GM23338 (cell line): ENCODE results near the gene PPP2R5B. TPM values are rescaled to one million over a fixed set of nuclear protein-coding genes. Genes with fewer than 3 reads are reported as not detected.

ENCODE experiments used
- ATAC-seq: fragments of 200-7000 bp; cut with Tn5 transposase; 3 replicates; pipeline ENCODE4 v1.9.1; 2020
- DNase-seq: peaks from one replicate; pipeline ENCODE4 v3.0.0-alpha.2; 2015; ENCODE audit warnings: low spot score
- H2AFZ ChIP-seq: fragments of 200-600 bp; sonication (generic); 2 replicates; pipeline ENCODE4 v1.8.0; 2016; ENCODE audit warnings: antibody characterized with exemption, mild to moderate bottlenecking, moderate library complexity
- H3F3A ChIP-seq: fragments of 200-600 bp; sonication (generic); replicated peaks from 2 replicates; pipeline ENCODE4 v1.8.0; 2017; ENCODE audit warnings: antibody characterized with exemption, mixed run types, low read depth
- H3K27ac ChIP-seq: fragments of 200-600 bp; sonication (generic); 2 replicates; pipeline ENCODE4 v1.6.1; 2016; ENCODE audit warnings: low read depth
- H3K27me3 ChIP-seq: fragments of 200-600 bp; sonication (generic); 2 replicates; pipeline ENCODE4 v1.8.0; 2016; ENCODE audit warnings: mild to moderate bottlenecking, mixed run types, moderate library complexity; ENCODE audit not compliant: insufficient read depth
- H3K36me3 ChIP-seq: fragments of 200-600 bp; sonication (generic); 2 replicates; pipeline ENCODE4 v1.8.0; 2016; ENCODE audit warnings: mild to moderate bottlenecking; ENCODE audit not compliant: insufficient read depth
- H3K4me1 ChIP-seq: fragments of 200-600 bp; sonication (generic); 2 replicates; pipeline ENCODE4 v1.8.0; 2016; ENCODE audit warnings: mild to moderate bottlenecking, moderate library complexity; ENCODE audit not compliant: insufficient read depth
- H3K4me2 ChIP-seq: fragments of 200-600 bp; sonication (generic); 2 replicates; pipeline ENCODE4 v1.7.1; 2017; ENCODE audit warnings: mixed run types
- H3K4me3 ChIP-seq: fragments of 200-600 bp; sonication (generic); 2 replicates; pipeline ENCODE4 v1.6.1; 2016; ENCODE audit warnings: mixed run types
- H3K79me2 ChIP-seq: fragments of 200-600 bp; sonication (generic); replicated peaks from 2 replicates; pipeline ENCODE4 v1.8.0; 2017; ENCODE audit warnings: mild to moderate bottlenecking; ENCODE audit not compliant: insufficient read depth
- H3K9me2 ChIP-seq: fragments of 200-600 bp; sonication (generic); 2 replicates; pipeline ENCODE4 v1.8.0; 2017; ENCODE audit not compliant: insufficient read depth
- H4K20me1 ChIP-seq: fragments of 200-600 bp; sonication (generic); replicated peaks from 2 replicates; pipeline ENCODE4 v1.8.0; 2017; ENCODE audit warnings: mild to moderate bottlenecking; ENCODE audit not compliant: insufficient read depth
- H3K27ac Mint-ChIP-seq: 2 replicates; pipeline ENCODE4 v1.8.0; 2020; ENCODE audit warnings: inconsistent platforms, mild to moderate bottlenecking, moderate library complexity, mixed read lengths
- H3K27me3 Mint-ChIP-seq: 3 replicates; pipeline ENCODE4 v1.8.0; 2022; ENCODE audit warnings: low read depth, mild to moderate bottlenecking, moderate library complexity, mixed read lengths, inconsistent platforms; ENCODE audit not compliant: insufficient read depth, poor library complexity
- H3K36me3 Mint-ChIP-seq: 3 replicates; pipeline ENCODE4 v1.8.0; 2021; ENCODE audit warnings: low read depth, mild to moderate bottlenecking, inconsistent platforms, moderate library complexity, mixed read lengths
- H3K4me1 Mint-ChIP-seq: 3 replicates; pipeline ENCODE4 v1.8.0; 2020; ENCODE audit warnings: mild to moderate bottlenecking, inconsistent platforms, mixed read lengths
- H3K4me3 Mint-ChIP-seq: 3 replicates; pipeline ENCODE4 v1.8.0; 2021; ENCODE audit warnings: moderate library complexity, mild to moderate bottlenecking, inconsistent platforms, mixed read lengths
- H3K9me3 Mint-ChIP-seq: 3 replicates; pipeline ENCODE4 v1.8.0; 2020; ENCODE audit warnings: moderate library complexity, mild to moderate bottlenecking, inconsistent platforms, mixed read lengths
- EZH2 ChIP-seq: fragments of 200-600 bp; sonication (generic); IDR thresholded peaks from one replicate; pipeline ENCODE4 v1.8.0; 2017; ENCODE audit warnings: antibody characterized with exemption, mild to moderate bottlenecking, low read depth; ENCODE audit not compliant: unreplicated experiment
- POLR2AphosphoS5 ChIP-seq: IDR thresholded peaks from 2 replicates; pipeline ENCODE4 v1.6.1; 2016; ENCODE audit warnings: antibody characterized with exemption, low read depth
- ZNF114 ChIP-seq: fragments of 250-450 bp; sonication (Bioruptor Pico); IDR thresholded peaks from 2 replicates; pipeline ENCODE4 v1.5.0; 2020; ENCODE audit warnings: mild to moderate bottlenecking, moderate library complexity
- ZNF331 ChIP-seq: fragments of 250-450 bp; sonication (Bioruptor Pico); IDR thresholded peaks from 2 replicates; pipeline ENCODE4 v1.5.0; 2020; ENCODE audit warnings: low read depth, mild to moderate bottlenecking, moderate library complexity
- polyA plus RNA-seq: library from polyadenylated mRNA; unstranded; fragments of >200 nt; fragmentation: Nextera tagmentation; extraction: Ambion mirVana; gene quantifications from 2 replicates; pipeline ENCODE4 v1.2.1, GENCODE V29; 2016
- total RNA-seq: library from RNA; depleted of rRNA; stranded (reverse); fragments of >200 nt; shearing (Covaris generic); gene quantifications from 2 replicates; pipeline ENCODE4 v1.2.3, GENCODE V29; 2014
- TF ChIP-seq, protein P1 (sequence below), 2 experiments: fragments of 200-600 bp in 1 of 2; sonication (generic) in 1 of 2; conservative IDR thresholded peaks; 2 replicates each; pipeline versions ENCODE4 v1.5.1 to v1.6.1; 2016 to 2017; ENCODE audit warnings: antibody characterized with exemption in 2 of 2, low read depth in 2 of 2, mild to moderate bottlenecking in 2 of 2, moderate library complexity in 1 of 2
- TF ChIP-seq, protein P2 (sequence below): fragments of 250-450 bp; sonication (Bioruptor Pico); IDR thresholded peaks from 2 replicates; pipeline ENCODE4 v1.5.0; 2020; ENCODE audit warnings: mild to moderate bottlenecking, moderate library complexity
- TF ChIP-seq, protein P3 (sequence below): IDR thresholded peaks from 2 replicates; pipeline ENCODE4 v1.6.1; 2016; ENCODE audit warnings: antibody characterized with exemption

PPP2R5B gene
- total and polyA plus RNA-seq, 2 experiments from 2014 or later, result 2.8 to 5.8 TPM

DNA sequence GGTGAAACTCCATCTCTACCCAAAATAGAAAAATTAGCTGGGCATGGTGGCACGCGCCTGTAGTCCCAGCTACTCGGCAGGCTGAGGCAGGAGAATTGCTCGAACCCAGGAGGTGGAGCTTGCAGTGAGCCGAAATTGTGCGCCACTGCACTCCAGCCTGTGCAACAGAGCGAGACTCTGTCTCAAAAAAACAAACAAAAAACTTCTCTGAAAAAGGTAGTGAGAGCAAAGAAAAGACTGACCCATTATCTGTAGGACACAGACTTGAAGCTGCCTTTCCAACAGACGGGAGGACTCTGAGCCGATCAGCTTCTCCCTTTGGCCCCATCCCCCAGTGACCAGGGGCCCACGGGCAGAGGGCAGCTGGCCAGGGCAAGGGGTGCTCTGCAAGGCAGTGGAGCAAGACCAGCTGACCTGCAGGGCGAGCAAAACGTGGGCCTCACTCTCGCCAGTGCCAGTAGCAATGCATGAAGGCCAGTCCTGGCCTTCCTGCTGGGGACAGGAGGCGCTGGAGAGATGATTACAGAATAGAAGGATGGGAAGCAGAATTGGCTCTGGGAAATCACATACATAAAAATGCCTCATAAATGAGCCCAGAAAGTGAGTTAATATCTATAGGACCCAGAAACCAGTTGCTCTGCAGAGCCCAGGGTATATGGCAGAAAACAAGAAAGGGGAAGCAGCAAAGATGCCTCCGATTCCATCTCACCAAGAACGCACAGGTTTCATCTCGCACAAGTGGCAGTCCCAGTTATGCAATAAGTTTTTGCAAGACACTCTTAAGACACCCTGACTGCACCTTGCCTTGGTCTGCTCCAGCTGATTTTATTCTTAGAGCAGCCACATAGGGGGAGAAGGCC is 48.9 kb upstream of the PPP2R5B start:
- Mint-ChIP-seq H3K9me3 (no peaks in the 10 kb centered on the region), H3K4me1 (peaks cover 29% of the 10 kb centered on the region), H3K36me3 (peaks cover 6% of the 10 kb centered on the region; the same call in 2 of the 3 replicates), H3K27ac (no peak overlapping the region), H3K27me3 (peaks cover 10% of the 10 kb centered on the region), H3K4me3 (no peak overlapping the region)
- H4K20me1 ChIP-seq, result no peaks in the 10 kb centered on the region; the same call in 1 of the 2 replicates
- H3K27ac ChIP-seq, result no peak overlapping the region
- H2AFZ ChIP-seq, result no peak overlapping the region
- H3K4me3 ChIP-seq, result no peak overlapping the region
- no peak for DNase-seq
- H3K9me2 ChIP-seq, result no peaks in the 10 kb centered on the region
- no peaks in the 10 kb centered on the region for H3K36me3 ChIP-seq
- no peak for ATAC-seq
- H3K79me2 ChIP-seq, result peaks cover 21% of the 10 kb centered on the region
- peaks cover 5% of the 10 kb centered on the region; the same call in 1 of the 2 replicates for H3K27me3 ChIP-seq
- peaks cover 15% of the 10 kb centered on the region; the same call in 1 of the 2 replicates for H3K4me1 ChIP-seq
- TF ChIP-seq, protein P1, sequence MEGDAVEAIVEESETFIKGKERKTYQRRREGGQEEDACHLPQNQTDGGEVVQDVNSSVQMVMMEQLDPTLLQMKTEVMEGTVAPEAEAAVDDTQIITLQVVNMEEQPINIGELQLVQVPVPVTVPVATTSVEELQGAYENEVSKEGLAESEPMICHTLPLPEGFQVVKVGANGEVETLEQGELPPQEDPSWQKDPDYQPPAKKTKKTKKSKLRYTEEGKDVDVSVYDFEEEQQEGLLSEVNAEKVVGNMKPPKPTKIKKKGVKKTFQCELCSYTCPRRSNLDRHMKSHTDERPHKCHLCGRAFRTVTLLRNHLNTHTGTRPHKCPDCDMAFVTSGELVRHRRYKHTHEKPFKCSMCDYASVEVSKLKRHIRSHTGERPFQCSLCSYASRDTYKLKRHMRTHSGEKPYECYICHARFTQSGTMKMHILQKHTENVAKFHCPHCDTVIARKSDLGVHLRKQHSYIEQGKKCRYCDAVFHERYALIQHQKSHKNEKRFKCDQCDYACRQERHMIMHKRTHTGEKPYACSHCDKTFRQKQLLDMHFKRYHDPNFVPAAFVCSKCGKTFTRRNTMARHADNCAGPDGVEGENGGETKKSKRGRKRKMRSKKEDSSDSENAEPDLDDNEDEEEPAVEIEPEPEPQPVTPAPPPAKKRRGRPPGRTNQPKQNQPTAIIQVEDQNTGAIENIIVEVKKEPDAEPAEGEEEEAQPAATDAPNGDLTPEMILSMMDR (conservative IDR thresholded peaks at IDR 0.05; ENCODE audit: low read depth in 2 of 2), result peak in 1 of 2 experiments; percentile 13; a peak in 1 of 4 replicates
- no peak for TF ChIP-seq ZNF114 (CRISPR knock-in tag)
- H3F3A ChIP-seq, result 0 out of 2 replicates have a peak, but pooled peaks cover 3% of the 10 kb centered on the region
- H3K4me2 ChIP-seq, result no peak overlapping the region

DNA sequence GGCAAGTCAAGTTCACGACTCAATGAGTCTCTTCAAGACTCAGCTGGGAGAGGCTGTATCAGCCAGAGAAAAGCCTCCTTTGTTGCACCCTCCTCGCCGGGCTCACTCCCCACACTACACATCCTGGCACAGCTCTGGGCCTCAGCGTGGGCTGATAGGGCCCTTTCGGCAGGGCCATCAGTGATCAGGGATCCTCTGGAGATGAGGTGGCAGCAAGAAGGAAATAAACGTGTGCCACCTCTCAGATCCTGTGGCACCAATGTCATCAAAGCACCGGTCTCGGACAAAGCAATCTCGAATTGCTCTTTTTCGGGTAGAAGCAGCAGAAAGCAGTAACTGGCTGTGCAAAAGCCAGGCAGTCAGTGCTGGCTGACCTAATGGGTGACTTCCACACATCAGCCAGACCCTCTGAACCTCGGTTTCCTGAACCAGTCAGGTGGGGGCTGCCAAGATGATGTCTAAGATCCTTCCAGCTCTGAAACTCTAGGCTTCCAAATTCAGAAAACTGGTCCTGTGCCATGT is 48.2 kb upstream of the PPP2R5B start:
- no peak overlapping the region for H3K27ac ChIP-seq
- Mint-ChIP-seq H3K4me1 (peaks cover 29% of the 10 kb centered on the region), H3K4me3 (peak overlapping the region; percentile 76; the same call in 1 of the 3 replicates), H3K36me3 (peaks cover 6% of the 10 kb centered on the region; the same call in 2 of the 3 replicates), H3K27ac (no peak overlapping the region), H3K27me3 (peaks cover 10% of the 10 kb centered on the region), H3K9me3 (no peaks in the 10 kb centered on the region)
- H3K9me2 ChIP-seq, result no peaks in the 10 kb centered on the region
- no peak overlapping the region for H2AFZ ChIP-seq
- H3K4me1 ChIP-seq, result peaks cover 15% of the 10 kb centered on the region; the same call in 1 of the 2 replicates
- H3K4me2 ChIP-seq, result 0 out of 2 replicates have a peak overlapping the region, but pooled peaks have one; percentile 93
- no peak for ATAC-seq
- no peaks in the 10 kb centered on the region for H3K36me3 ChIP-seq
- no peaks in the 10 kb centered on the region; the same call in 1 of the 2 replicates for H4K20me1 ChIP-seq
- peaks cover 21% of the 10 kb centered on the region for H3K79me2 ChIP-seq
- H3K27me3 ChIP-seq, result peaks cover 5% of the 10 kb centered on the region; the same call in 1 of the 2 replicates
- H3F3A ChIP-seq, result 0 out of 2 replicates have a peak, but pooled peaks cover 3% of the 10 kb centered on the region
- H3K4me3 ChIP-seq, result no peak overlapping the region; the same call in 1 of the 2 replicates
- no peak for DNase-seq
- TF ChIP-seq, protein P2, sequence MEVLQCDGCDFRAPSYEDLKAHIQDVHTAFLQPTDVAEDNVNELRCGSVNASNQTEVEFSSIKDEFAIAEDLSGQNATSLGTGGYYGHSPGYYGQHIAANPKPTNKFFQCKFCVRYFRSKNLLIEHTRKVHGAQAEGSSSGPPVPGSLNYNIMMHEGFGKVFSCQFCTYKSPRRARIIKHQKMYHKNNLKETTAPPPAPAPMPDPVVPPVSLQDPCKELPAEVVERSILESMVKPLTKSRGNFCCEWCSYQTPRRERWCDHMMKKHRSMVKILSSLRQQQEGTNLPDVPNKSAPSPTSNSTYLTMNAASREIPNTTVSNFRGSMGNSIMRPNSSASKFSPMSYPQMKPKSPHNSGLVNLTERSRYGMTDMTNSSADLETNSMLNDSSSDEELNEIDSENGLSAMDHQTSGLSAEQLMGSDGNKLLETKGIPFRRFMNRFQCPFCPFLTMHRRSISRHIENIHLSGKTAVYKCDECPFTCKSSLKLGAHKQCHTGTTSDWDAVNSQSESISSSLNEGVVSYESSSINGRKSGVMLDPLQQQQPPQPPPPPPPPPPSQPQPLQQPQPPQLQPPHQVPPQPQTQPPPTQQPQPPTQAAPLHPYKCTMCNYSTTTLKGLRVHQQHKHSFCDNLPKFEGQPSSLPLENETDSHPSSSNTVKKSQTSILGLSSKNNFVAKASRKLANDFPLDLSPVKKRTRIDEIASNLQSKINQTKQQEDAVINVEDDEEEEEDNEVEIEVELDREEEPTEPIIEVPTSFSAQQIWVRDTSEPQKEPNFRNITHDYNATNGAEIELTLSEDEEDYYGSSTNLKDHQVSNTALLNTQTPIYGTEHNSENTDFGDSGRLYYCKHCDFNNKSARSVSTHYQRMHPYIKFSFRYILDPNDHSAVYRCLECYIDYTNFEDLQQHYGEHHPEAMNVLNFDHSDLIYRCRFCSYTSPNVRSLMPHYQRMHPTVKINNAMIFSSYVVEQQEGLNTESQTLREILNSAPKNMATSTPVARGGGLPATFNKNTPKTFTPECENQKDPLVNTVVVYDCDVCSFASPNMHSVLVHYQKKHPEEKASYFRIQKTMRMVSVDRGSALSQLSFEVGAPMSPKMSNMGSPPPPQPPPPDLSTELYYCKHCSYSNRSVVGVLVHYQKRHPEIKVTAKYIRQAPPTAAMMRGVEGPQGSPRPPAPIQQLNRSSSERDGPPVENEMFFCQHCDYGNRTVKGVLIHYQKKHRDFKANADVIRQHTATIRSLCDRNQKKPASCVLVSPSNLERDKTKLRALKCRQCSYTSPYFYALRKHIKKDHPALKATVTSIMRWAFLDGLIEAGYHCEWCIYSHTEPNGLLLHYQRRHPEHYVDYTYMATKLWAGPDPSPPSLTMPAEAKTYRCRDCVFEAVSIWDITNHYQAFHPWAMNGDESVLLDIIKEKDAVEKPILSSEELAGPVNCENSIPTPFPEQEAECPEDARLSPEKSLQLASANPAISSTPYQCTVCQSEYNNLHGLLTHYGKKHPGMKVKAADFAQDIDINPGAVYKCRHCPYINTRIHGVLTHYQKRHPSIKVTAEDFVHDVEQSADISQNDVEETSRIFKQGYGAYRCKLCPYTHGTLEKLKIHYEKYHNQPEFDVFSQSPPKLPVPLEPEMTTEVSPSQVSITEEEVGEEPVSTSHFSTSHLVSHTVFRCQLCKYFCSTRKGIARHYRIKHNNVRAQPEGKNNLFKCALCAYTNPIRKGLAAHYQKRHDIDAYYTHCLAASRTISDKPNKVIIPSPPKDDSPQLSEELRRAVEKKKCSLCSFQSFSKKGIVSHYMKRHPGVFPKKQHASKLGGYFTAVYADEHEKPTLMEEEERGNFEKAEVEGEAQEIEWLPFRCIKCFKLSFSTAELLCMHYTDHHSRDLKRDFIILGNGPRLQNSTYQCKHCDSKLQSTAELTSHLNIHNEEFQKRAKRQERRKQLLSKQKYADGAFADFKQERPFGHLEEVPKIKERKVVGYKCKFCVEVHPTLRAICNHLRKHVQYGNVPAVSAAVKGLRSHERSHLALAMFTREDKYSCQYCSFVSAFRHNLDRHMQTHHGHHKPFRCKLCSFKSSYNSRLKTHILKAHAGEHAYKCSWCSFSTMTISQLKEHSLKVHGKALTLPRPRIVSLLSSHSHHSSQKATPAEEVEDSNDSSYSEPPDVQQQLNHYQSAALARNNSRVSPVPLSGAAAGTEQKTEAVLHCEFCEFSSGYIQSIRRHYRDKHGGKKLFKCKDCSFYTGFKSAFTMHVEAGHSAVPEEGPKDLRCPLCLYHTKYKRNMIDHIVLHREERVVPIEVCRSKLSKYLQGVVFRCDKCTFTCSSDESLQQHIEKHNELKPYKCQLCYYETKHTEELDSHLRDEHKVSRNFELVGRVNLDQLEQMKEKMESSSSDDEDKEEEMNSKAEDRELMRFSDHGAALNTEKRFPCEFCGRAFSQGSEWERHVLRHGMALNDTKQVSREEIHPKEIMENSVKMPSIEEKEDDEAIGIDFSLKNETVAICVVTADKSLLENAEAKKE (CRISPR knock-in tag), result no peak
- TF ChIP-seq EZH2 (no peak), ZNF331 (CRISPR knock-in tag) (no peak), POLR2AphosphoS5 (no peak)
- TF ChIP-seq, protein P3, sequence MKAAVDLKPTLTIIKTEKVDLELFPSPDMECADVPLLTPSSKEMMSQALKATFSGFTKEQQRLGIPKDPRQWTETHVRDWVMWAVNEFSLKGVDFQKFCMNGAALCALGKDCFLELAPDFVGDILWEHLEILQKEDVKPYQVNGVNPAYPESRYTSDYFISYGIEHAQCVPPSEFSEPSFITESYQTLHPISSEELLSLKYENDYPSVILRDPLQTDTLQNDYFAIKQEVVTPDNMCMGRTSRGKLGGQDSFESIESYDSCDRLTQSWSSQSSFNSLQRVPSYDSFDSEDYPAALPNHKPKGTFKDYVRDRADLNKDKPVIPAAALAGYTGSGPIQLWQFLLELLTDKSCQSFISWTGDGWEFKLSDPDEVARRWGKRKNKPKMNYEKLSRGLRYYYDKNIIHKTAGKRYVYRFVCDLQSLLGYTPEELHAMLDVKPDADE, result no peak
